ENCODE results near the gene HEXIM2.
"Not testable (repeated sequence)": the region's sequence is repeated elsewhere in the genome, so short reads cannot be mapped to it uniquely, and the experiment has no call there.

HEXIM2 gene

DNA sequence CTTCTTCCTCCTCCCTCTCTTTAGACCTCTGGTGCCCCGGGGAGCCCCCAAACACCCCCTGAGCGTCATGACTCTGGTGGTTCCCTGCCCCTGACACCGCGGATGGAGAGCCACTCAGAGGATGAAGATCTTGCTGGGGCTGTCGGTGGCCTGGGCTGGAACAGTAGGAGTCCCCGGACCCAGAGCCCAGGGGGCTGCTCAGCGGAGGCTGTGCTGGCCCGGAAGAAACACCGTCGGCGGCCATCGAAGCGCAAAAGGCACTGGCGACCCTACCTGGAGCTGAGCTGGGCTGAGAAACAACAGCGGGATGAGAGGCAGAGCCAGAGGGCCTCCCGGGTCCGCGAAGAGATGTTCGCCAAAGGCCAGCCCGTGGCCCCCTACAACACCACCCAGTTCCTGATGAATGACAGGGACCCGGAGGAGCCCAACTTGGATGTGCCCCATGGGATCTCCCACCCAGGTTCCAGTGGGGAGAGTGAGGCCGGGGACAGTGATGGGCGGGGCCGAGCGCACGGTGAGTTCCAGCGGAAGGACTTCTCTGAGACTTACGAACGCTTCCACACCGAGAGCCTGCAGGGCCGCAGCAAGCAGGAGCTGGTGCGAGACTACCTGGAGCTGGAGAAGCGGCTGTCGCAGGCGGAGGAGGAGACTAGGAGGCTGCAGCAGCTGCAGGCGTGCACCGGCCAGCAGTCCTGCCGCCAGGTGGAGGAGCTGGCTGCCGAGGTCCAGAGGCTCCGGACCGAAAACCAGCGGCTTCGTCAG, 7.5 kb downstream of the HEXIM2 start:
- DNase-seq (ENCODE audit: low read depth in 2 of 2) = no peak

DNA sequence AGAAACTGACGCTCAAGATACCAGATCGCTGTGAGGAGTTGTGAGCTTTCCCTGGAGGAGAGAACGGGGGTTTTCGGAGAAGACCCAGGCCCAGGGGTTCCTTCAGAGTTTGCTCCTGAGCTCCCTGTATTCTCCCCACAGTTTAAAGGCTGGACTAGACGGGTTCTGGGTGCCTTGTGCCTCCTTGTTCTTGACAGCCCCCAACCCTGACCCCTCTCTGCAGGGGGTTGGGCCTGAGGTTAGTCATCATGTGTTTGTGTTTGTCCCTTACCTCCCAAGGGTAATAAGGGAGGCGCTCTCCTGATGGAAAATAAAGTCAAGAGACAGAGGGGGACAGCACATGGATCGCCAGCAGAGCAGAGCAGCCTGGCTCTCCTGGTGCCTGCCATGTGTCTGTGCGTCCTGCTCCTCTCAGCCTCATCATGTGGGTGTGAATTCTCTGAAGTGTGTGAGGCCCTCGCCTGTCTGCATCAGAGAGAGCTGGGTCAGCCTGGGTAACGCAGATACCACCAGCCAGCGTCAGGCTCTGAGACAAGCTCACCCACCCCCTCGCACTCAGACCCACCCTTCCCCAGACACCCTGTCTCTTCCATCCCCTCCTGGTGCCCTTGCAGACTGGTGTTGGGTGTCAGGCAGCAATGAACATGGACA, 8.7 kb downstream of the HEXIM2 start:
- no peak for DNase-seq (ENCODE audit: low read depth in 2 of 2)

GRCh38 chr17:45170931-45171337, 9.3 kb downstream of the HEXIM2 start:
- no peak for DNase-seq (ENCODE audit: low read depth in 2 of 2)

DNA sequence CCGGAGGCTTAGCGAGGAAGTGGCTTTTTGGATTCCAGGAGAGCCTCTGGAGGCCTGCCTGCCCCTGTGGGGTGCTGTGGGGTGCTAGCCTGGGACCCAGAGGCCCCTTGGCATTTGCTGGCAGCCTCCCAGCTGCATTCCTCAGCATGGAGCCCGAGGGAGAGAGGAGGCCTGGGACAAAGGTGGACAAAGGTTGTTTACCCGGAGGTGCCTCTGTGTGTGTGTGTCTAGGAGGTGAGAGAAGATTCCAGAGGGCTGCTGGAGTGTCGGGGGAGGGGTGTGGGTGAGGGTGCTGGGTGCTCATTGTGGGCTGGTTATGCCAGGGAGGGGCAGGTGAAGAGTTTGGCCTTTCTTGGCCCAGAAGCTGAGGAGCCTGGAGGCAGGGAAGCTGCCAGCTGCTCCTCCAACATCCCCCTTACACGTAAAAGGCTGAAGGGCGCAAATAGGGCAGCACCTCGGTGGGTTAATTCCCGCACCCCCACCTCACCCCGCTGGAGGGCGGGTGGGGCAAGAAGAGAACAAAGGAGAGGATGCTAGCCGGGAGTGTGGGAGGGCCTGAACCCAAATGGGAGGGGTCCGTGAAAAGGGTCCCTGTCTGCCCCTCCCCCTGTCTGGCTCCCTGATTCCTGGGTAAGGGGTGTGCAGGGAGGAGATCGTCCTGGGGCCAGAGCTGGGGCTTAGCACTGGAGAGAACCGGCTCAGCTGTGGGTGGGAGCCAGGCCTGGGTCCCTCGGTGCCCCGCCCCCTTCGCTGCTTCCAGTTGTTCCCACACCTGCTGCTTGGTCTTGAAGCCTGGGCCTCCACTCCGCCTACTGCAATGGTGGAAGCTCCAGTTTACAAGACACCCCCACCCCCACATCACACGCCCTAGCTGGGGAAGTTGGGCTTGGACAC, 9.9 kb downstream of the HEXIM2 start:
- DNase-seq (ENCODE audit: low read depth in 2 of 2) = no peak

GRCh38 chr17:45172232-45172540, 10.5 kb downstream of the HEXIM2 start:
- DNase-seq (ENCODE audit: low read depth in 2 of 2) = no peak

- DNase-seq (ENCODE audit: low read depth in 2 of 2) = peak in 1 of 2 experiments; percentile 53
These were observed 11.0 kb downstream of the HEXIM2 start for GRCh38 chr17:45172541-45173286.

DNA sequence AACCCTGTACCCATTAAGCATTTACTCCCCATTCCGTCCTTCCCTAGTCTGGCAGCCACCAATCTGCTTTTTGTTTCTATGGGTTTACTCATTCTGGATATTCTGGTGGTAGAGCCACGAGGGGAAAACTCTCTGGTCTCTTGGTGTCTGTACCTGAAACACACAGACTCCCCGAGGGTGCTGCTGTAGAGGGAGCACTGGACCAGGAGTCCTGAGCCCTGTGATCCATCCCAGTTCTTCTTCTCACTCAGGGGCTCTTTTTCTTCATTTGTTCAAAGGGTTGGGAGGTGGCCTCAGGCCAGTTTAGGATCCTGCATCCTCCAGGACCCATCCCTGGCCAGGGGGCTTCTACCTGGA, 14.1 kb downstream of the HEXIM2 start:
- no peak for DNase-seq (ENCODE audit: low read depth in 2 of 2)

- DNase-seq (ENCODE audit: low read depth in 2 of 2) = no peak
These were observed 15.9 kb downstream of the HEXIM2 start for GRCh38 chr17:45177563-45177962.

DNA sequence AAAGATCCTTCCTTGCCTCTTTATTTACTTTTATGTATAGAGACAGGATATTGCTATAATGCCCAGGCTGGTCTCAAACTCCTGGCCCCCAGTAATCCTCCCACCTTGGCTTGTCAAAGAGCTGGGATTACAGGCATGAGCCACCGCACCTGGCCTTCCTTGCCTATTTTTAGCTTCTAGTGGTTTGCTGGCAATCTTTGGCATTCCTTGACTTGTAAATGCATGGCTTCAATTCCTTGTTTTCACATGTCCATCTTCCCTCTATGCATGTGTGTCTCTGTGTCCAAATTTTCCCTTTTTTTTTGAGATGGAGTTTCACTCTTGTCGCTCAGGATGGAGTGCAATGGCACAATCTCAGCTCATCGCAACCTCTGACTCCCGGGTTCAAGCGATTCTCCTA, 22.5 kb downstream of the HEXIM2 start:
- no peak for DNase-seq (ENCODE audit: low read depth in 2 of 2)

GRCh38 chr17:45186801-45187354, 25.2 kb downstream of the HEXIM2 start:
- no peak for DNase-seq (ENCODE audit: low read depth in 2 of 2)

- no peak for DNase-seq (ENCODE audit: low read depth in 2 of 2)
These were observed 27.3 kb downstream of the HEXIM2 start for GRCh38 chr17:45189009-45189408.

DNA sequence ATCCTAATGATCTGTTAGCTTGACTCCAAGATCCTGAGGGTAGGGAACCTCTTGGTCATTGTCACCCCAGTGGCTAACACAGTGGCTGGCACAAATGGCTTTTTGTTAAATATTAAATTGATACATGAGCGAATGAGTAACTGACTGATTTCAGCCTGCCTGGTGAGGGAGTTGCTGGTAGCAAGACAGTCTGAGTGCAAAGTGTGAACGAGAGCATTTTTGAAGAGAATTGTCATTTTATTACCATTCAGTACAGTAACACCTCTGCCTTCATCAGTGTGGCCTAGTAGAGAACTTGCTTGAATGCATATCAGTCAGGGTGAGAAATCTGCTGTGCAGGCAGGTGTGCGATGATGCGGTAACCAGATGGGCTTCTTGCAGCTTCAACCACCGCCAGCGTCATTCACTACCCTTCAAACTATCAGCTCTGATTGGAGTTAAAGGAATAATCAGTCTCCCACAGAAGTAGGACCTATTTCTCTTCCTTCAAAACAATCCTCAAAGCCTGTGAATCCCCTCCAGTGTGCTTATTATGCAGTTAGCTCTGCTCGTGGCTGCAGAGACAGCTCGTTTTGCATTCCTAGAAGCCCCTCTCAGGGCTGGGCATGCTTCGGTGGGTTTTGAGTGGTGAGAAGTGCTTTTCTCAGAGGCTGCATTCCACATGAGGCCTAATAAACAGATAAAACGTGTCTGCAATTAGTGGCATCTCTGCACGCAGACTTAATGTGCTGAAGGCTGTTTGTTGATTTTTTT, 29.0 kb downstream of the HEXIM2 start:
- no peak for DNase-seq (ENCODE audit: low read depth in 2 of 2)

DNA sequence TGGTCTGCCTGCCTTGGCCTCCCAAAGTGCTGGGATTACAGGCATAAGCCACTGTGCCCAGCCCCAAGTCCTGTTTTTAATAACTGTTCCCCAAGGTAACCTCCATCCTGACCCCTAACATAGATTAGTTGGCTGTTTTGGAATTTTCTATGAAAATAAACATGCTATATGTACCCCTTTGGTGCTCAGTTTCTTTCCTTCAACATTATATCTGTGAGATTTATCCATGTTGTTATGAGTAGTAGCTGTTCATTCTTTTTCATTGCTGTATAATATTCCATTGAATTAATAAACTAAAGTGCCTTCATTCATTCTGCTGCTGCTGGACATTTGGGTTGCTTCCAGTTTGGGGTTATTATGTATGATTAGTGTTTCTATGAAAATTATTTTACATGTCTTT, 33.7 kb downstream of the HEXIM2 start:
- DNase-seq (ENCODE audit: low read depth in 2 of 2) = no peak

DNA sequence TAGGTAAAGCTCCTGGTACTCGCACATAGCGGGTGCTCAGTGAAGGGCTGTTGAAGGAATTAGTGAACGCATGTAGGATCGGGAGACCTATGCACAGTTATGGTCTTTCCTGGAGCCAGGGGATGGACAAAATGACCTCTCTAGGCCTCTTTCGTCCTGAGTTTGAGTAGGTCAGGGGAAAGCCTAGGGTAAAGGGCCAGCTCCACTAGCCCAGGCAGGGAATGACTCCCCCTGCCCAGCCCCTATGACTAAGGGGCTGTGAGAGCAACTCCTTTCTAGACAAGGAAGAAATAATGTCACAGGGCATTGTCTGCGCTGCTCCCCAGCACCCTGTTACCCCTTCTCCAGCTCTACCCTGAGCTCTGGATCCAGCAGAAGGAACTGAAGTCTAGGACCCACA, 35.4 kb downstream of the HEXIM2 start:
- no peak for DNase-seq (ENCODE audit: low read depth in 2 of 2)

DNA sequence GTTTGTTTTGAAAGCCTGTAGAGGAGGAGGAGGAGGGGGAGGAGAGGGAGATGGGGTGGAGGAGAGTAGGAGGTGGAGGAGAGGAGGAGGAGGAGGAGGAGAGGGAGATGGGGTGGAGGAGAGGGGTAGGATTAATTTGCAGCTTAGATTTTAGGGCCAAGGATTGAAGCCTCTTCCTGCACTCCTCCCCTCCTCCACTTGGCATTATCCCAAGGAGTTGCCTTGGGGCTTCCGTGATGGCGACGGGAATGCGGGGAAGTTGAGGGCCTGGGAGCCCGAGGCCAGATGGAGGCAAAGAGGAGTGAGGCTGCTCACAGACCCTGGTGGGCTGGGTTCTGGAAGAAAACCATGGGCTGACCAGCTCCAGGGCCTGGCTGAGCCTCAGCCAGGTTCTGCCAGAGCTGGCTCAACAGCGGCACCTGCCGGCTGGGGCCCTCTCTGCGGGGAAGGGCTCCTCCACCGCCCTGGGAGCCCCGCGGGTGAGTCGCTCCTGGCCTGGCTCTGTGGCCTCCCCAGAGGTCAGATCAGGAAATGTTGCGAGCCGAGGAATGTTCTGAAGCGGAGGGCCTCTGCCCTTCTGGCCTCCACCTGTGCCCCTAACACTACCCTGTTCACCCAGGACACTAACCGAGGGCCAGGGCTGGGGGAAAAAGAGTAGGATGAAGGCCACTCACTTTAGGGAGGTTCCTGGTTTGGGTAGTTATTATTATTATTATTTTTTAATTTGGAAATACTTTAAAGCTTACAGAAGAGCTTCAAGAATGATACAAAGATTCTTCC, 36.1 kb downstream of the HEXIM2 start:
- DNase-seq (ENCODE audit: low read depth in 2 of 2) = peak; percentile 50 to 51

GRCh38 chr17:45200701-45201100, 39.0 kb downstream of the HEXIM2 start:
- no peak for DNase-seq (ENCODE audit: low read depth in 2 of 2)

- DNase-seq (ENCODE audit: low read depth in 2 of 2) = no peak
These were observed 39.8 kb downstream of the HEXIM2 start for GRCh38 chr17:45201457-45201856.

DNA sequence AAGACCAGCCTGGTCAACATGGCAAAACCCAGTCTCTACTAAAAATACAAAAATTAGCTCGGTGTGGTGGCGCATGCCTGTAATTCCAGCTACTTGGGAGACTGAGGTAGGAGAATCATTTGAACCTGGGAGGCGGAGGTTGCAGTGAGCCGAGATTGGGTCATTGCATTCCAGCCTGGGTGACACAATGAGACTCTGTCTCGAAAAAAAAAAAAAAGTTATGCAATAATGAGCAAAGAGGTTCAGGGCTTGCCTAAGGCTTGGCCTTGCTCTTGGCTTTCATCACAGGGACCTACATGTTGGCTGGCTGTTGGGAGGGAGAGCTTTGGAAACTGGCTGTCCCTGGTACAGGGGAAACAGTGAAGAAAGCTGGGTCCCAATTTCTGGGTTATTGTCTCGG, 40.2 kb downstream of the HEXIM2 start:
- not testable (repeated sequence) for DNase-seq (ENCODE audit: low read depth in 2 of 2)

GRCh38 chr17:45218895-45219661, 57.4 kb downstream of the HEXIM2 start:
- DNase-seq (ENCODE audit: low read depth in 2 of 2) = peak; percentile 80 to 84

All from fibroblast of skin of left biceps (primary cell).